Stomach (tissue), 9 donors: ENCODE data around the gene PRKACA. TPM values are rescaled to one million over a fixed set of nuclear protein-coding genes. Genes with fewer than 3 reads are reported as not detected.

Source experiments
- DNase-seq, 2 donors: peaks; one replicate each; pipeline versions ENCODE4 v3.0.0 to v3.0.0-alpha.2; 2013 to 2019
- H3K27ac ChIP-seq, 5 donors: fragments of 200-600 bp in 4 of 5; sonication (generic) in 4 of 5; one replicate each; pipeline ENCODE4 v1.5.1; 2013 to 2019; ENCODE audit warnings: mild to moderate bottlenecking in 1 of 5, moderate library complexity in 1 of 5
- H3K27me3 ChIP-seq, 3 donors: fragments of 200-600 bp; sonication (generic); one replicate each; pipeline ENCODE4 v1.5.1; 2017 to 2019; ENCODE audit warnings: mixed run types in 1 of 3
- H3K36me3 ChIP-seq, 4 donors: fragments of 200-600 bp; sonication (generic); 1 replicate in 3 of 4; 2 replicates in 1 of 4; pipeline ENCODE4 v1.5.1; 2016 to 2019
- H3K4me1 ChIP-seq, 4 donors: fragments of 200-600 bp; sonication (generic); one replicate each; pipeline ENCODE4 v1.5.1; 2016 to 2019
- H3K4me3 ChIP-seq, 4 donors: fragments of 200-600 bp; sonication (generic) in 3 of 4; one replicate each; pipeline ENCODE4 v1.5.1; 2016 to 2019; ENCODE audit warnings: mild to moderate bottlenecking in 1 of 4
- H3K9me3 ChIP-seq, 4 donors: fragments of 200-600 bp; sonication (generic); one replicate each; pipeline ENCODE4 v1.5.1; 2016 to 2019
- EP300 ChIP-seq: sonication (generic); formaldehyde crosslinking; IDR thresholded peaks from one replicate; pipeline ENCODE4 v1.6.1; 2017; ENCODE audit warnings: antibody characterized with exemption
- POLR2A ChIP-seq, 4 donors: fragments of 450-650 bp; IDR thresholded peaks; one replicate each; pipeline ENCODE4 v1.6.1; 2016; ENCODE audit warnings: antibody characterized with exemption in 4 of 4, control low read depth in 2 of 4, mild to moderate bottlenecking in 1 of 4, moderate library complexity in 1 of 4
- POLR2AphosphoS5 ChIP-seq, 3 donors: sonication (generic); formaldehyde crosslinking; IDR thresholded peaks; one replicate each; pipeline ENCODE4 v1.6.1; 2016; ENCODE audit warnings: antibody characterized with exemption in 3 of 3
- WGBS, 5 donors: extraction: QIAGEN DNeasy Blood & Tissue Kit in 3 of 5; methylation state at CpG; one replicate each; pipeline versions ENCODE4 v1.1.5 to v1.1.7; 2013 to 2018; 5-methylcytosine and 5-hydroxymethylcytosine counted together
- intact Hi-C: fragments of 100-400 bp; cut with DNase I; formaldehyde crosslinking; loops from one replicate; pipeline ENCODE4 v1.15.1; 2023; ENCODE audit warnings: low total_unique reads
- polyA plus RNA-seq, 3 donors: library from polyadenylated mRNA; stranded (reverse); fragments of 200-250 nt; gene quantifications; one replicate each; pipeline ENCODE4 v1.2.3, GENCODE V29; 2013
- total RNA-seq, 5 donors: library from RNA; depleted of rRNA; stranded (reverse); fragments of >200 nt; gene quantifications; one replicate each; pipeline versions ENCODE4 v1.1.0 to v1.2.3, GENCODE V29; 2014 to 2016
- TF ChIP-seq, protein P1 (sequence below), 7 experiments: fragments of 450-650 bp in 4 of 7; fragments of 200-600 bp in 3 of 7; sonication (generic) in 3 of 7; IDR thresholded peaks; one replicate each; pipeline ENCODE4 v1.5.1; 2016 to 2019; ENCODE audit warnings: antibody characterized with exemption in 7 of 7, control low read depth in 2 of 7, mild to moderate bottlenecking in 1 of 7
- donor health status: healthy with polysubstance abuse.
- donor health status: Bipolar disorder and iron deficiency.
- donor health status: healthy.

PRKACA gene
- total and polyA plus RNA-seq, 8 donors = 14.7 to 159 (median 29.9) TPM

DNA sequence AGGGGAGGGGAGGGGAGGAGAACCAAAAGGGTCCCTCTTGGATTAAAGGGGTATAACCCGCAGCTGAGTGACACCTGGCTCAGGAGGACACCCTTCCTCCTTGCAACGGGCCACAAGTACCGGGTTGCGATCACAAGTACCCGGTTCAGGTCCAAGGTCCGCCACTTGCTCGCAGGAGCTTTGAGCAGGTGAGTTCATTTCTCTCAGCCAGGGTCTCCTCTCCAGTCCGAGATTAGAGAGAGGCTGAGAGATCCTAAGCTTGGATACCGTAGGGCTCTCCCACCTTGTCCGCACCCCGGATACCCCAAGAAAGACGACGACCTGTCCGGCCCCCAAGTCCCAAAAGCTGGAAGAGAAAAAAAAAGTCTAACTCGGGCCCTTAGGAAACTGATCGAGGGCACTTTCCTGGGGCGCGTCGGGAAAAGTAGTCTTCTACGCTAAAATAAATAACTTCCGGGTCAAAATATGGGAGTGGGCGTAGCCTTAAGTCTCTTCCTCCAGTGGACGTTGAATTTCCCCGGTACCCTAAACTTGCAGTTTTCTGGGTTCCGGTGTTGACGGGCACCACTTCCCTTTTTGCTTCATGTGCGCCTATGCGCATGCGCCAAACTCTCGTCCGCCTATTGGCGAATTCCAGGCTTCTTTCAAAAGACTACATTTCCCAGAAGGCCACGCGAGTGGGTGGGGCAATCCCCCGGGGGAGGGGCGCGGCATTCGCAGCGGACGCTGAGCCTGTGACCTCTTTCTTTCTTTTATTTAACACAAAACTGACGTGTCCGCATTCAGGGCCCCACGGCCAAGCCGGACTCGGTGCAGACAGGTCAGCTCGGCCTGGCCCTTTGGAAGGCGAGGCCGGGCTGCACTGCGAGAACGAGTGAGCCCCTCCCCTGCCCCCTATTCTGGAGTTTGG lies 36.4 kb downstream of the PRKACA start:
- H3K36me3 ChIP-seq = no peaks in the 10 kb centered on the region
- H3K27ac ChIP-seq = peak overlapping the region; percentile 90 to 96 (median 92)
- no peaks in the 10 kb centered on the region for H3K27me3 ChIP-seq
- peak overlapping the region; percentile 60 to 83 (median 82) for H3K4me3 ChIP-seq
- H3K9me3 ChIP-seq = no peaks in the 10 kb centered on the region
- intact Hi-C loops = no loop called here
- TF ChIP-seq EP300 = no peak
- TF ChIP-seq POLR2AphosphoS5 (IDR thresholded peaks at IDR 0.05) = peak; percentile 76 to 92 (median 90)
- peak in 1 of 4 donors; percentile 55 for TF ChIP-seq POLR2A (IDR thresholded peaks at IDR 0.05)
- TF ChIP-seq, protein P1, sequence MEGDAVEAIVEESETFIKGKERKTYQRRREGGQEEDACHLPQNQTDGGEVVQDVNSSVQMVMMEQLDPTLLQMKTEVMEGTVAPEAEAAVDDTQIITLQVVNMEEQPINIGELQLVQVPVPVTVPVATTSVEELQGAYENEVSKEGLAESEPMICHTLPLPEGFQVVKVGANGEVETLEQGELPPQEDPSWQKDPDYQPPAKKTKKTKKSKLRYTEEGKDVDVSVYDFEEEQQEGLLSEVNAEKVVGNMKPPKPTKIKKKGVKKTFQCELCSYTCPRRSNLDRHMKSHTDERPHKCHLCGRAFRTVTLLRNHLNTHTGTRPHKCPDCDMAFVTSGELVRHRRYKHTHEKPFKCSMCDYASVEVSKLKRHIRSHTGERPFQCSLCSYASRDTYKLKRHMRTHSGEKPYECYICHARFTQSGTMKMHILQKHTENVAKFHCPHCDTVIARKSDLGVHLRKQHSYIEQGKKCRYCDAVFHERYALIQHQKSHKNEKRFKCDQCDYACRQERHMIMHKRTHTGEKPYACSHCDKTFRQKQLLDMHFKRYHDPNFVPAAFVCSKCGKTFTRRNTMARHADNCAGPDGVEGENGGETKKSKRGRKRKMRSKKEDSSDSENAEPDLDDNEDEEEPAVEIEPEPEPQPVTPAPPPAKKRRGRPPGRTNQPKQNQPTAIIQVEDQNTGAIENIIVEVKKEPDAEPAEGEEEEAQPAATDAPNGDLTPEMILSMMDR (IDR thresholded peaks at IDR 0.05) = peak in 1 of 7 experiments; percentile 24
- DNase-seq = peak; percentile 99 to 100
- peaks cover 21 to 63% (median 40%) of the 10 kb centered on the region in 4 donors for H3K4me1 ChIP-seq
- WGBS, 5 donors = 0 to 1% (median 0%) methylated on average over 39 to 50 of the region's 50 CpGs

DNA sequence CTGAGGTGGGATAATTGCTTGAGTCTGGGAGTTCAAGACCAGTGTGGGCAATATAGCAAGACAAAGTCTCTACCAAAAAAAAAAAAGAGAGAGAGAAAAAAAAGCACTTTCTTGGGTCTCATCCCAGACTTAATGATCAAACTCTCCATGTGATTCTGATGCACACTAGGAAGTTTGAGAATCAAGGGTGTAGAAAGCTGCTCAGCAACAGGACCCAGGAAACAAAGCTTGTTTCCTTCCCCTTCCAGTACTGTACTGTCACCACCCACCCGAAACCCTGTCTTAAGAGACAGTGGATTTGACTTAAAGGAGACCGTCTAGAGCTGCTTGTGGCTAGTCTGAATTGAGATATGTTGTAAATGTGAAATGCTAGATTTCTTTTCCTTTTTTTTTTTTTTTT lies 39.2 kb downstream of the PRKACA start:
- DNase-seq = no peak
- Histone ChIP-seq H3K27ac (peak overlapping the region in 1 of 5 donors; percentile 43), H3K27me3 (no peaks in the 10 kb centered on the region), H3K9me3 (no peaks in the 10 kb centered on the region), H3K36me3 (no peaks in the 10 kb centered on the region), H3K4me3 (no peak overlapping the region), H3K4me1 (peaks cover 35 to 65% (median 51%) of the 10 kb centered on the region in 4 donors)
- intact Hi-C loops = no loop called here
- WGBS, 5 donors = 56 to 79% (median 63%) methylated on average over 2 of the region's 2 CpGs
- TF ChIP-seq, protein P1 (IDR thresholded peaks at IDR 0.05) = no peak
- TF ChIP-seq POLR2AphosphoS5 (IDR thresholded peaks at IDR 0.05) (no peak), POLR2A (IDR thresholded peaks at IDR 0.05) (no peak), EP300 (no peak)

DNA sequence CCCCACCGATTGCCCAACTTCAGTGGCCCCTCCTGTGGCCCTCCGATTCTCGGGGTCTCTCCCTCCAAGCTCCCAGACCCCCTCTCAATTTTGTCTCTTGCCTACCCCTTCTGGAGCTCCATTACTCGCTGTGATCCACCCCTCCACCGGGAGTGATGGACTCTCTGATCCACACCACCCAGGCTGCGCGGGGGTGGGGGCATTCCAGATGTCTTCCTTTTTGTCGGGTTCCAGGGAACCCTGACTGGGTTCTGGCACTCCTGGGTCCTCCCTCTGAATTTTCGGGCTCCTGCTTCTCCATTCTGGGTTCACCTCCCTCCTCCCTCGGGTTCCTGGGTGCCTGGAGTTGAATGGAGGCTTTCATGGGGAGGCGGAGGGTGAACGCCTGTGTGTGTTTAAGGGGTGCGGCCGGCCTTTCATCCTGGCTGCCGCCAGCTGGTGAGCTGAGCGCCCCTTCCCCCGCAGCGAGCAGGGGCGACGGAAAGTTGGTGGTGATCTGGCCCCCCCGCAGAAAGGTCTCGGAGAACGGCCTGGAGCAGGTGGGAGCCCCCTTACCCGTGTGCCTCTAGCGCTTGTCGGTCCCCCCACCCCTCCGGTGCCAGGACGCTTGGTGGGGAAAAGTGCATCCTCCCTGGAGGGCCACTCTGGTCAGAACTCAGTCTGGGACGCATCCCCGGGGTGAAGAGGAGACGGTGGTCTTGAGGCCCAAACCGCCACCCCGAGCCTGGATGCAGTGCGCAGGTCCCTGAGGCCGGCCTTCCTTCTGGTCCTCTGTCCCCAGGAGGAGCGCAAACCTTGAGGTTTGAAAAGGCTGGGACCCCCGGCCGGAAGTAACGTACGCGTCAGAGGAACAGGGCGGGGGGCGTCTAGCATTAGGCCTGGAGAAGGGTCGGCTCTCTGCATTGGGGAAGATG lies 43.4 kb downstream of the PRKACA start:
- TF ChIP-seq, protein P1 (IDR thresholded peaks at IDR 0.05) = no peak
- TF ChIP-seq POLR2AphosphoS5 (IDR thresholded peaks at IDR 0.05) = no peak
- H3K4me3 ChIP-seq = peak overlapping the region; percentile 61 to 77 (median 75)
- H3K9me3 ChIP-seq = no peaks in the 10 kb centered on the region
- WGBS, 5 donors = 1 to 4% (median 2%) methylated on average over 24 to 44 of the region's 44 CpGs
- intact Hi-C loops = no loop called here
- DNase-seq = peak; percentile 66 to 87
- H3K36me3 ChIP-seq = no peaks in the 10 kb centered on the region
- no peaks in the 10 kb centered on the region for H3K27me3 ChIP-seq
- H3K4me1 ChIP-seq = peaks cover 34 to 54% (median 43%) of the 10 kb centered on the region in 4 donors
- peak overlapping the region; percentile 89 to 99 (median 92) for H3K27ac ChIP-seq
